ENCODE data around the gene CHERP. TPM values are rescaled to one million over a fixed set of nuclear protein-coding genes. Genes with fewer than 3 reads are reported as not detected.
A peak's percentile ranks its signal among the peaks of the same experiment; 100 is the strongest.

The CHERP gene
- total and polyA plus RNA-seq, 2 of the 13 experiments (the other 11 are each of a cell fraction or from before 2014, with no cell fraction given): 4.3 to 5.4 TPM

GRCh38 chr19:16542045-16542909 lies at the start of gene CHERP (continued):
- TF ChIP-seq LRRFIP1 (CRISPR knock-in tag; conservative IDR thresholded peaks at IDR 0.05): no peak
- no peak for TF ChIP-seq GTF2F1 (IDR thresholded peaks at IDR 0.05; ENCODE audit: low read length)
- TF ChIP-seq RAD51 (IDR thresholded peaks at IDR 0.05; ENCODE audit: borderline replicate concordance): no peak
- peak; percentile 37; the same call in 1 of the 2 replicates for TF ChIP-seq ZNF816 (CRISPR knock-in tag; IDR thresholded peaks at IDR 0.05; ENCODE audit: borderline replicate concordance)
- peak; percentile 97 for TF ChIP-seq YEATS2 (CRISPR knock-in tag; IDR thresholded peaks at IDR 0.05; ENCODE audit: borderline replicate concordance)
- peak; percentile 11; the same call in 1 of the 2 replicates for TF ChIP-seq ZNF44 (CRISPR knock-in tag; IDR thresholded peaks at IDR 0.05)
- no peak for TF ChIP-seq FOXP1 (IDR thresholded peaks at IDR 0.05)
- no peak; the same call in none of the 2 replicates for TF ChIP-seq FOXP1 (CRISPR knock-in tag; IDR thresholded peaks at IDR 0.05)
- TF ChIP-seq ZBTB39 (CRISPR knock-in tag; IDR thresholded peaks at IDR 0.05): no peak
- 0 out of 2 replicates have a peak, but pooled peaks have one; percentile 70 for TF ChIP-seq IRX3 (CRISPR knock-in tag; IDR thresholded peaks at IDR 0.05; ENCODE audit: borderline replicate concordance, low read depth)
- TF ChIP-seq ZKSCAN8 (CRISPR knock-in tag; IDR thresholded peaks at IDR 0.05; ENCODE audit: borderline replicate concordance): 0 out of 2 replicates have a peak, but pooled peaks have one; percentile 18
- no peak for TF ChIP-seq IKZF1 (IDR thresholded peaks at IDR 0.05)
- TF ChIP-seq SAFB2 (CRISPR knock-in tag; IDR thresholded peaks at IDR 0.05; ENCODE audit: borderline replicate concordance, low read depth): no peak; the same call in 1 of the 2 replicates
- TF ChIP-seq ZBTB21 (CRISPR knock-in tag; IDR thresholded peaks at IDR 0.05): no peak
- TF ChIP-seq ISX (CRISPR knock-in tag; conservative IDR thresholded peaks at IDR 0.05): peak; percentile 78; the same call in 1 of the 2 replicates
- TF ChIP-seq STAT6 (CRISPR knock-in tag; IDR thresholded peaks at IDR 0.05; ENCODE audit: borderline replicate concordance): no peak
- 0 out of 2 replicates have a peak, but pooled peaks have one; percentile 12 for TF ChIP-seq STAT5B (CRISPR knock-in tag; IDR thresholded peaks at IDR 0.05)
- no peak for TF ChIP-seq ZNF367 (CRISPR knock-in tag; IDR thresholded peaks at IDR 0.05; ENCODE audit: borderline replicate concordance)
- TF ChIP-seq CEBPG (CRISPR knock-in tag; IDR thresholded peaks at IDR 0.05): no peak
- TF ChIP-seq ZFYVE20 (CRISPR knock-in tag; IDR thresholded peaks at IDR 0.05; ENCODE audit: borderline replicate concordance, low read depth): no peak

Data from HepG2 (cell line).